ENCODE results near the gene FLVCR2. TPM values are rescaled to one million over a fixed set of nuclear protein-coding genes. Genes with fewer than 3 reads are reported as not detected.

Gene FLVCR2
- total and polyA plus RNA-seq, 2 of the 13 experiments (the other 11 are each of a cell fraction or from before 2014, with no cell fraction given): 9.9 to 10.5 TPM

DNA sequence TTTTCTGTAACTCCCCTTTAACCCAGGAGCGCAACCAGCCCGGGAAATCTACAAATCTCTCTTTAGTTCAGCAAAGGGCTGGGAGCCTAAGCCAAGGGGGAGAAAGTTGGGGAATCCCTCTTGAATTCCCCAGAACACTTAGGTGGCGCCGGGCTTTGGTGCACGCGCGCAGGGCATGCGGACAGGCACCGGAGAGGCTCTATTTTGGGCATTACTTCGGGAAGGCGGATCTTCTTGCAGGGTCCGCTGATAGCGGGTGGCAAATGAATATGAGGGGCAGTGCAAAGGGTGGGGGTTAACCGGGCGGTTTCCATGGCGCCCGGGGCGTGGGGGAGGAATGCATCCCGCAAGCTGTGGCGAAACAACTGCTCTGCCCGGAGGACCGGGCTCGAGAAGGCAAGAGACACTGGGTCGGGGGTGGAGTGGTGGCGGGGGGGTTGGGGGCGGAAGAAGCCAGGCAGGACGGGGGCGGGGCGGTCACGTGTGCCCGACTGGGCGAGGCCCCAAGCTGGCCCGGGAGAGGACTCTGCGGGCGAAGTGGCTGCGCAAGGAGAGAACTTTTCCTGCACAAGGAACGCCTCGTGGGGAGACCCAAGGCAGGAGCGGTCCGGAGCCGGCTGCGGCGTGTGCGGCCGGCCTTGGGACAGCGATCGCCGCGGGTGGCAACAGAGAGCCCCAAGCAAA lies at the start of gene FLVCR2 (continued):
- TF ChIP-seq ZFAT (CRISPR knock-in tag; conservative IDR thresholded peaks at IDR 0.05) (no peak), RAD51 (IDR thresholded peaks at IDR 0.05; ENCODE audit: borderline replicate concordance) (no peak), ZNF446 (CRISPR knock-in tag; IDR thresholded peaks at IDR 0.05) (no peak), AKAP8 (CRISPR knock-in tag; IDR thresholded peaks at IDR 0.05) (no peak), TAF15 (IDR thresholded peaks at IDR 0.05; ENCODE audit: low read depth, low read length, poor library complexity, severe bottlenecking) (no peak), ZNF468 (CRISPR knock-in tag; IDR thresholded peaks at IDR 0.05) (no peak), ZNF746 (CRISPR knock-in tag; IDR thresholded peaks at IDR 0.05) (no peak), MXD4 (CRISPR knock-in tag; IDR thresholded peaks at IDR 0.05) (no peak), ZNF335 (CRISPR knock-in tag; IDR thresholded peaks at IDR 0.05) (no peak), ZMYM2 (CRISPR knock-in tag; IDR thresholded peaks at IDR 0.05) (no peak), KMT2B (CRISPR knock-in tag; IDR thresholded peaks at IDR 0.05) (0 out of 2 replicates have a peak, but pooled peaks have one; percentile 13), IRX3 (CRISPR knock-in tag; IDR thresholded peaks at IDR 0.05; ENCODE audit: borderline replicate concordance, low read depth) (no peak), HNF4G (IDR thresholded peaks at IDR 0.05; ENCODE audit: borderline replicate concordance, low read depth, low read length) (no peak), HNF4G (CRISPR knock-in tag; IDR thresholded peaks at IDR 0.05; ENCODE audit: borderline replicate concordance, low read depth) (no peak), POGZ (CRISPR knock-in tag; IDR thresholded peaks at IDR 0.05) (no peak), DNMT3B (CRISPR knock-in tag; conservative IDR thresholded peaks at IDR 0.05) (no peak), GPN1 (CRISPR knock-in tag; IDR thresholded peaks at IDR 0.05; ENCODE audit: borderline replicate concordance) (no peak), ZNF552 (CRISPR knock-in tag; IDR thresholded peaks at IDR 0.05; ENCODE audit: borderline replicate concordance) (no peak), ZNF547 (CRISPR knock-in tag; IDR thresholded peaks at IDR 0.05) (no peak), MXD1 (CRISPR knock-in tag; IDR thresholded peaks at IDR 0.05) (peak; percentile 15; the same call in 1 of the 2 replicates), RBFOX2 (IDR thresholded peaks at IDR 0.05; ENCODE audit: low read depth, low read length) (peak; percentile 59), ZMYM4 (CRISPR knock-in tag; IDR thresholded peaks at IDR 0.05) (no peak), MXD3 (CRISPR knock-in tag; IDR thresholded peaks at IDR 0.05) (0 out of 2 replicates have a peak, but pooled peaks have one; percentile 24), GZF1 (CRISPR knock-in tag; IDR thresholded peaks at IDR 0.05) (no peak)
- TF ChIP-seq, protein P1, sequence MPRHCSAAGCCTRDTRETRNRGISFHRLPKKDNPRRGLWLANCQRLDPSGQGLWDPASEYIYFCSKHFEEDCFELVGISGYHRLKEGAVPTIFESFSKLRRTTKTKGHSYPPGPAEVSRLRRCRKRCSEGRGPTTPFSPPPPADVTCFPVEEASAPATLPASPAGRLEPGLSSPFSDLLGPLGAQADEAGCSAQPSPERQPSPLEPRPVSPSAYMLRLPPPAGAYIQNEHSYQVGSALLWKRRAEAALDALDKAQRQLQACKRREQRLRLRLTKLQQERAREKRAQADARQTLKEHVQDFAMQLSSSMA (CRISPR knock-in tag; IDR thresholded peaks at IDR 0.05): no peak
- TF ChIP-seq, protein P2, sequence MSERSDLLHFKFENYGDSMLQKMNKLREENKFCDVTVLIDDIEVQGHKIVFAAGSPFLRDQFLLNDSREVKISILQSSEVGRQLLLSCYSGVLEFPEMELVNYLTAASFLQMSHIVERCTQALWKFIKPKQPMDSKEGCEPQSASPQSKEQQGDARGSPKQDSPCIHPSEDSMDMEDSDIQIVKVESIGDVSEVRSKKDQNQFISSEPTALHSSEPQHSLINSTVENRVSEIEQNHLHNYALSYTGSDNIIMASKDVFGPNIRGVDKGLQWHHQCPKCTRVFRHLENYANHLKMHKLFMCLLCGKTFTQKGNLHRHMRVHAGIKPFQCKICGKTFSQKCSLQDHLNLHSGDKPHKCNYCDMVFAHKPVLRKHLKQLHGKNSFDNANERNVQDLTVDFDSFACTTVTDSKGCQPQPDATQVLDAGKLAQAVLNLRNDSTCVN (CRISPR knock-in tag; IDR thresholded peaks at IDR 0.05; ENCODE audit: borderline replicate concordance): no peak

Data from HepG2 (cell line).